NCI-H345 treated with DMSO at 0.1 percent for 48 hours (cell line): Measurements from ENCODE around the gene FNDC3A.
"Not testable (repeated sequence)": the region's sequence is repeated elsewhere in the genome, so short reads cannot be mapped to it uniquely, and the experiment has no call there.

Source experiments
- DNase-seq: peaks from one replicate; lab custom pipeline; 2025; ENCODE audit not compliant: unreplicated experiment; lab: John Stamatoyannopoulos, UW

Gene FNDC3A

DNA sequence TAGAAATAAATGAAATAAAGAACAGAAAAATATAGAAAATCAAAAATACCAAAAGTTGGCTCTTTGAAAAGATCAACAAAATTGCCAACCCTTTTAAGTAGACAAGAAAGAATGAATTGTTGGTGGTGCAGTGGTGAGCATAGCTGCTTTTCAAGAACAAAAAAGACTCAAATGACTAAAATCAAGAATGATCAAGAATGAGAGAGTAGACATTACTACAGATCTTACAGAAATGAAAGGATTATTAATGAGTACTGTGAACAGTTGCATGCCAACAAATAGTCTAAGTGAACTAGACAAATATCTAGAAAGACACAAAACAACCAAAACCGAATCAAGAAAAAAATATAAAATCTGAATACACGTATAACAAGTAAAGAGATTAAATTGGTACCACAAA is 53.9 kb downstream of the FNDC3A start:
- no peak for DNase-seq

DNA sequence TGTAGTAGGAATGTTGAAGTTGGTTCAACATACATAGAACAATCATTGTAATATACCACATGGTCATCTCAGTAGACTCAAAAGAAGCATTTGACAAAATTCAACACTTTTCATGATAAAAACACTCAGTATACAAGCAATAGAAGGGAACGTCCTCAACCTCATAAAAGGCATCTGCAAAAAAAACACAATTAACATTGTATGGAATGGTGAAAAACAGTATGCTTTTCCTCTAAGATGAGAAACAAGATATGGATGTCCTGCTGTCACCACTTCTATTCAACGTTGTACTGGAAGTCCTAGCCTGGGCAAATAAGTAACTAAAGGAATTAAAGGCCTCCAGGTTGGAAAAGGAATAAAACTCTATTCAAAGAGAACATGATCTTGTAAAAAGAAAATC is 54.5 kb downstream of the FNDC3A start:
- DNase-seq, result no peak

DNA sequence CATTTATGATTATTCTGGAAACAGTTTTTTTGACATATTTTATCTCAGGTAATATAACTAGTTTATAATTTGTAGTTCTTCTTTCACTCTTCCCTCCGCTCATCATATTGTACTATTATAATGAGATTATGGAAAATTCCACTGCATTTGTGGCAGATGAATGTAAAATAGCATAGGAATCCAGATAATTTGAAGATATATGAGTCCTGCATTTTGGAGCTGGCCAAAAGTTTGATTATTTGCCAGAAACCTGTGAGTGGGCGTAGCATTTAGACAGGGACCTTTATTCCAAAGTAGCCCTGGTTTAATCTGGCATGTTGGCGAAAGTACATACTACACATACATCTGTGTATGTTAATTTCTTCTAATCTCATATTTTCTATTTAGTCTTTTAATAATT is 65.2 kb downstream of the FNDC3A start:
- no peak for DNase-seq

GRCh38 chr13:49042476-49042875 is 66.8 kb downstream of the FNDC3A start:
- no peak for DNase-seq

DNA sequence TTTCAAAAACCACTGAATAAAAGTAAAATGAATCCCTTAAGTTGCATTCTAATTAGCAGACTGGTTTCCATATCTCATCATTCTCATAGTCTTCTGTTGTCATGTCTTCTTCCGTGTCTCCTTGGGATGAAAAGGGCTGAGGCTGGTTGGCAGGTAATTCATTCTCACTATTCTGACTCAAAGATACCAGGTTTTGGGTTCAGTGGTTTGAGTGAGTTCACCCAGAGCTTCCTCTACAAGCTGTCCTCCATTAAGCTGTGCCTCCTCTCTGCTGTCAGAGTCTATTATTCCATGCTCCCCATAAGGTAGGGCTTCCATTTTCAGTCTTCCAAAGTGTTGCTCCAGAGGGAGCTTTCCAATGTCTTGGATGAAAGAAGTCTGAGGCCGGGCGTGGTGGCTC is 68.3 kb downstream of the FNDC3A start:
- DNase-seq, result no peak

DNA sequence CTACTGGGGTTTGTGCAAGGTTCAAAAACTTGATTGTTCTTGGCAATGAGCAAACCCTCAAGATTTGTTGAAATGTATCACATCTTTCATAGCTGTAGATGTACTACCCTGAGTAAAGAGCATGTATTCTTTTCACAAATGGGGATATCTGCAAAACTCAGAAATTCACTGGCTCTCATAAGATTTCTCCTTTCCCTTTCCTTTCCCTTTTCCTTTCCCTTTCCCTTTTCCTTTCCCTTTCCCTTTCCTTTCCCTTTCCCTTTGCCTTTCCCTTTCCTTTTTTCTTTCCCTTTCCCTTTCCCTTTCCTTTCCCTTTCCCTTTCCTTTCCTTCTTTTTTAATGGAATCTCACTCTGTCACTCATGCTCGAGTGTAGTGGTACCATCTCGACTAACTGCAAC is 69.1 kb downstream of the FNDC3A start:
- no peak for DNase-seq

GRCh38 chr13:49046002-49046401 is 70.3 kb downstream of the FNDC3A start:
- DNase-seq, result no peak

DNA sequence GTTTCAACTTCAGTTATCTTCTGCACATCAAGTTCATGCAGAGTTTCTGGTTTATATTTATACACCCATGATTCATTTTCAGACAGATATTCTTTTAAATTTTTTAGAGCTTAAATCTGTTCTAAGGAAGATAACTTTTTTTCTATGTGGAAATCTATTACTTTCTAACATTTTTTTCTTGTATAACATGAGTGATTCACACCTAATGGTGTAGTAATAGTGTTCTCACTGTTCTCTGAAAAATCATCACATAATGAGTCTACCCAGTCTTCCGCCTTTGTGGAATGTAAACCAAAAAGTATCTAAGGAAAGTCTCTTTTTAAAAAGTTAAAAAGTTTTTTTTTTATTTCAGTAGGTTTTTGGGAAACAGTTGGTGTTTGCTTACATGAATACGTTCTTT is 70.8 kb downstream of the FNDC3A start:
- no peak for DNase-seq

DNA sequence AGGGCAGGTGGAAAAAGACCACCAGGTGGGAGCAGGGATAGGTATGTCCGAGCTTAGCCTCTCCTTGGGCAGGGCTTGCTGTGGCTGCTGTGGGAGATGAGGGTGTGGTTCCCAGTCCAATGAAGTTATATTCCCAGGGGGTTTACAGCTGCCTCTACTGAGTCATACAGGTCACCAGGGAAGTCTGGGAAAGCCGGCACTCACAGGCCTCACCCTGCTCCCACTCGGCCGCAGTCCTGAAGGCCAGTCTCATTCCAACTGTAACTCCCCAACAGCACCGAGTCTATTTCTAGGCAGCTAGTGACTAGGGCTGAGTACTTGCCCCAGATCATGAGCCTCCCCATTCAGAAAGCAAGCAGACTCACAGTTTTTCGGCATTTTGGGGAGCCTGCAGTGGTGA is 77.1 kb downstream of the FNDC3A start:
- DNase-seq, result no peak

DNA sequence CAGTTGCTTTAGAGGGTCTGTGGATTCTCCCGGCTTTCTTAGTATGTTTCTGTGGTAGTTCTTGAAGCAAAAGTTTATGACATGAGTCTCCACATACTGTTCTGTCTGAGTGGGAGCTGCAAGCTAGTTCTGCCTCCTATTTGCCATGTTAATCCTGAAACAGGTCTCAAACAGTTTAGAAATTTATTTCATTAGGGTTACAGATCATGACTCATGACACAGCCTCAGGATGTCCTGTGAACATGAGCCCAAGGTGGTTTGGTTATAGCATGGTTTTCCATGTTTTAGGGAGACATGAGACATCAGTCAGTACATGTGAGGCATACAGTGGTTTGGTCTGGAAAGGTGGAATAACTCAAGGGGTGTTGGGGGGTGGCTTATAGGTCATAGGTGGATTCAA is 77.5 kb downstream of the FNDC3A start:
- DNase-seq, result no peak

- no peak for DNase-seq
Observed at GRCh38 chr13:49053906-49054305, 78.2 kb downstream of the FNDC3A start.

- no peak for DNase-seq
Observed at GRCh38 chr13:49055021-49055420, 79.3 kb downstream of the FNDC3A start.

DNA sequence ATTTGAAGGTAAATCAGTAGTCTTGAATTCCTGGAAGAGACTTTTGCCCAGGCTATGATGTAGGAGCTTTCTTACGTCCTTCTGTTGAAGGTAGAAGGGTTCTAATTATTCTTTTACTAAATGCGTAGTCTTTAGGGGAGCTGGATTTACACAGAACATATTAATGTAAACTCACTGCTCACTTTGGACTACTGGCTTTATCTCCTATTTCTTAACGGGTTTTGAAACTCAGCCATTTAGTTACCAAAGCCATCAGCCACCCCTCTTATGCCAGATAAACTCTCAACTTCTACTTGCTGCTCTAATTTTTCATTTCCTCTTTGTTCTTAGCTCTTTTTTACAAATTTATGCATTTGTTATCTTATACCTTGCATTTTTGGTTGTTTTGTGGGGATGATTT is 81.5 kb downstream of the FNDC3A start:
- DNase-seq, result no peak

DNA sequence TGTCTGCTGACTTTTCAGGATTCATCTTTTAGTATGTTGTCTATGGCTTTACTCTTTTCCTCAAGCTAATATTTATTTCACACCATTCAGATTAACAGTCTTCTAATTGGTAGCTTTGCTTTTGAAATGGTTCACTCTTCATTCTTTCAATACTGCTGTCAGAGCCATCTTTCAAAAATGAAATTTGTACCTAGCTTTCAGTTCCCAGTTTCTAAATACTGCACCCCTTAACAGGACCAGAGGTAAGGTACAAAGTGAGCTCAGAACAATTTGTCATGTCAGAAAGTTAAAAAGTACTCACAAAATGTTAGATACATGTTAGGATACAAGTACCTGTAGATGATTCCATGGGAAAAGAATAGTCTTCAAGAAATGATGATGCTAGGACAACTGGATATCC is 83.0 kb downstream of the FNDC3A start:
- no peak for DNase-seq

GRCh38 chr13:49060678-49061387 is 85.1 kb downstream of the FNDC3A start:
- no peak for DNase-seq

DNA sequence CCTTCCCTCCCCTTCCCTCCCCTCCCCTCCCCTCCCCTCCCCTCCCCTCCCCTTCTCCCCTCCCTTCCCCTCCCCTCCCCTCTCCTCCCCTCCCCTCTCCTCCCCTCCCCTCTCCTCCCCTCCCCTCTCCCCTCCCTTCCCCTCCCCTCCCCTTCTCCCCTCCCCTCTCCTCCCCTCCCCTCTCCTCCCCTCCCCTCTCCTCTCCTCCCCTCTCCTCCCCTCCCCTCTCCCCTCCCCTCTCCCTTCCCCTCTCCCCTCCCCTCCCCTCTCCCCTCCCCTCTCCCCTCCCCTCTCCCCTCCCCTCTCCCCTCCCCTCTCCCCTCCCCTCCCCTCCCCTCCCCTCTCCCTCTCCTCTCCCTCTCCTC is 85.7 kb downstream of the FNDC3A start:
- not testable (repeated sequence) for DNase-seq

- no peak for DNase-seq
Observed at GRCh38 chr13:49062297-49062896, 86.7 kb downstream of the FNDC3A start.

DNA sequence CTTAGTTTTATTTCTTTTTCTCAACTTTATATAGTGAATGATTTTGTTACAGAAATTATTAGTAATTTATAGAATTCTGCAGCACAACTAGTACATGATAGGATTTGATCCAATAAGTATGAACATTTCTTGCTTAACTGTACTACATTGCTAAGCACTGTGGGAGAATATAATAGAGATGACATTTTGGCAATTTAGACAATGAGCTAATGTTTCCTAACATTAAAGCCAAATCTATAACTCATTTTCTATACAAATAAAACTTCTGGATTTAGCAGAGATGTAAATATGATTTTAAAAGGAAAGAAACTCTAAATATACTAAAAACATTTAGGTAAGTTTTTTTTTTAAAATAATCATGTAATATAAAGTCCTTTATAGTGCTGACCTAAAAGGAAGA is 87.3 kb downstream of the FNDC3A start:
- DNase-seq, result no peak

DNA sequence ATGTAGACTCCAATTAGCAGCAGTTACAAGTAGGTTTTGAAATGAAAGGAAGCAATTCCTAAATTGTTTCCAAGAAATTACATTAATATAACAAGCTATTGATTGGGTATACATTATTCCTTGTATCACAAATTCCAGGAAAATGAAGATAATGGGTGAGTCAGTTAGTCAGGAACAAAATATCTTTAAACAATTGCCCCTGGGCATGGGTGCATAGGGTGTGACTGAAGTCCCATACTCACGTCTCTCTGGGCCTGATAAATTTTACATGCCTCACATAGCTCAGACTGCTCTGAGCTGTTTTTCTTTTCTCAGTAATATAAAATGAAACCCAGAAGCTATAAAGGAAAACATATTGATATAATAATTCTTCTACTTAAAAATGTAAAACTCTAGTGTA is 87.8 kb downstream of the FNDC3A start:
- no peak for DNase-seq

DNA sequence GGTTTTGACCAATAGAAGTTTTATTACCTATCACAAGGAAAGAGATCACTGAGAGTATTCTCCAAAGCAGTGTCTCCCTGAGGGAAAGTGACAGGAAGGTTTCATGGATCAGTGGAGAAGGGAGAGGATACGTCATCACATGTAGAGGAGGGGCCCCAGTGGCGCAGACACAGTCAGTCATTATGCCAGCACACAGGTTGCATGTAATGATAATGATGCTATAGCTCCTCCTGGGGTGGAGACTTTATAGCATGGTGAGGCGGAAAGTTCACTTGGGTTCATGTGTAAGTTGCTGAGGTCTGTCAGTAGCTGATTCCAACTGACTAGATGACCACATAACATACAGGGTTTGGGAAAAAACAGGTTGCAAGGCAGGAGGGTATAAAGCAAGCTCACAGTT is 88.8 kb downstream of the FNDC3A start:
- DNase-seq, result no peak

- no peak for DNase-seq
Observed at GRCh38 chr13:49066856-49067255, 91.1 kb downstream of the FNDC3A start.

DNA sequence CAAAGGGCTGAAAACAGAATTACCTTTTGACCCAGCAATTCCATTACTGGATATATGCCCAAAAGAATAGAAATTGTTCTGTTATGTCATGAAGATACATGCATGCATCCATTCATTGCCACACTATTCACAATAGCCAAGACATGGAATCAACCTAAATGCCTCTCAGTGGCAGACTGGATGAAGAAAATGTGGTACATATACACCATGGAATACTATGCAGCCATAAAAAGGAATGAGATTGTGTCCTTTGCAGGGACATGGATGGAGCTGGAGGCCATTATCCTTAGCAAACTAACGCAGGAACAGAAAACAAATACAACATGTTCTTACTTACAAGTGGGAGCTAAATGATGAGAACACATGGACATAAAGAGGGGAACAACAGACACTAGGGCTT is 92.8 kb downstream of the FNDC3A start:
- not testable (repeated sequence) for DNase-seq

DNA sequence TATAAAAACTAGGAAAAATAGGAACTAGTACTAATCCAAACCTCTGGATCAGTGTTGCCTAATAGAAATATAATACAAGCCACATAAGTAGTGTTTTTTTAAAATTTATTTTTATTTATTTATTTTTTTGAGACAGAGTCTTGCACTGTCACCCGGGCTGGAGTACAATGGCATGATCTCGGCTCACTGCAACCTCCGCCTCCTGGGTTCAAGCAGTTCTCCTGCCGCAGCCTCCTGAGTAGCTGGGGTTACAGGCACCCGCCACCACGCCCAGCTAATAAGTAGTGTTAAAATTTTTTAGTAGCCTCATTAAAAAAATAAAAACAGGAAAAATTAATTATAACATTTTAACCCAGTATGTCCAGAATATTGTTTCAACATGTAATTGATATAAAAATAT is 94.3 kb downstream of the FNDC3A start:
- DNase-seq, result not testable (repeated sequence)
